GM19099 (cell line): Measurements from ENCODE around the gene PCCA.

Experiments
- POLR2A ChIP-seq: IDR thresholded peaks from 3 replicates; pipeline ENCODE4 v1.6.1; 2011; ENCODE audit warnings: low read depth; ENCODE audit not compliant: insufficient read length; ENCODE audit errors: extremely low read depth

PCCA gene

GRCh38 chr13:100399455-100399854 lies 310.6 kb downstream of the PCCA start:
- no peak for TF ChIP-seq POLR2A

GRCh38 chr13:100403675-100404074 lies 314.8 kb downstream of the PCCA start:
- no peak for TF ChIP-seq POLR2A

- no peak for TF ChIP-seq POLR2A
Measured at GRCh38 chr13:100409132-100409531, 320.2 kb downstream of the PCCA start.

GRCh38 chr13:100423375-100423774 lies 334.5 kb downstream of the PCCA start:
- no peak for TF ChIP-seq POLR2A

GRCh38 chr13:100428986-100429385 lies 340.1 kb downstream of the PCCA start:
- no peak for TF ChIP-seq POLR2A

GRCh38 chr13:100432611-100433010 lies 343.7 kb downstream of the PCCA start:
- TF ChIP-seq POLR2A = no peak

GRCh38 chr13:100433475-100433874 lies 344.6 kb downstream of the PCCA start:
- TF ChIP-seq POLR2A = no peak

GRCh38 chr13:100434010-100434763 lies 345.3 kb downstream of the PCCA start:
- TF ChIP-seq POLR2A = no peak

GRCh38 chr13:100436099-100436498 lies 347.2 kb downstream of the PCCA start:
- no peak for TF ChIP-seq POLR2A

GRCh38 chr13:100438059-100438788 lies 349.3 kb downstream of the PCCA start:
- no peak for TF ChIP-seq POLR2A

GRCh38 chr13:100439247-100439970 lies 350.5 kb downstream of the PCCA start:
- TF ChIP-seq POLR2A = no peak

GRCh38 chr13:100440751-100441425 lies 352.0 kb downstream of the PCCA start:
- TF ChIP-seq POLR2A = no peak

GRCh38 chr13:100442095-100442832 lies 353.4 kb downstream of the PCCA start:
- TF ChIP-seq POLR2A = no peak

- TF ChIP-seq POLR2A = no peak
Measured at GRCh38 chr13:100443278-100443997, 354.5 kb downstream of the PCCA start.
